Inflammatory macrophage treated with lipopolysaccharide for 4 hours (primary cell): ENCODE results near the gene TUBB2B.
"Not testable (repeated sequence)": the region's sequence is repeated elsewhere in the genome, so short reads cannot be mapped to it uniquely, and the experiment has no call there.

Experiments
- DNase-seq: peaks from one replicate; pipeline ENCODE4 v3.0.0-alpha.2; 2020

Gene TUBB2B

DNA sequence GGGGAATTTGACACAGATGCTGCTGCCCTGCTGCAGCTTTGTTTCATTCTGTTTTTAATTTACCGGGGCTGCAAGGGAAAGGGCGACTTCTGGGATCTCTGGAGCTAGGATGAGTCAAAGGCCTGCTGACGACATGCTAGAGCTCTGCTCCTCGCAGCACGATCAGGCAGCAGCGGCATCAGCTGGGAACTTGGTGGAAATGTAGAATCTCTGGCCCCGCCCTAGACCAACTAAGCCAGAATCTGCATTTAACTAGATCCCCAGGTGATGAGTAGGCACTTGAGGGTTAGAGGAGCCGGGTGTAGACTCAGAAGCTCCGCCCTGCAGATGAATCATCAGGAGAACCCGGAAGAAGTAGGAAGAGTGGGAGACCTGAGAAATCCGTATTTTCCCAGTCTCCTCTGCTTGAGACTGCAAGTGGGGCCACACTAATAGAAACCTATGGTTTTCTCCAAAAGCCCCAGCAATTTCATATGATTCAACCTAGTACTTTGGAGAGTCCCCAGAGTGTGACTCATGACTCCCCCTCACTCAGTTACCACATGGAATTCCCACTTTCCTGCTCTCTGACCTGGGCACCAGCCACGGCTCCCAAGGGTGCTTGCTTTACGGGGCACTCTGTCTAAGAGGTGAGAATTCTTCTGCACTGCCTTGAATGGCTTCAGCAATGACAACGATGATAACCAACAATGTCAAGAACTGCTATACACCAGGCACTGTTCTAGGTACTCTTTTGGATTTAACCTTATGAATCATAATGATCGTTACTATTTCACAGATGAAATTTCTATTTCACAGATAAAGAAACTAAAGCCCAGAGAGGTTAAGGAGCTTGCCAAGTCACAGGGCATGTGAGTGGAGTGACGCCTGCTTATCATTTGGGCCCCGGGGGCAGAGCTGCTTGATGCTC, 18.1 kb downstream of the TUBB2B start:
- DNase-seq, result peak; percentile 74

DNA sequence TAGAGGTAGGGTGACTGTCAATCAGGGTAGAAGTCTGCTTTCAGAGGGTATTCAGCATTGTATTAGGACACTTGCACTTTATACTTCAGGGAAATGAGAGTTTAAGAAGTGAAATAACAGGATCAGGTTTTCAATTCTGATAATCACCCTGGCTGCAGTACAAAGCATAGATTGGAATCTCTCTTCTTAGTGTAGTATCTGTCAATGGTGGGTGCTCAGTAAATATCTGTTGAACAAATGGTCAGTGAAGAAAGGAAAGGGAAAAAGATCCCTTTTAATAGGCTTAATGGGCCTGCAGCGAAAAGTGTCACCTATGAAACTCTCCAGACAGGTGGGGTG, 18.7 kb downstream of the TUBB2B start:
- DNase-seq, result no peak

GRCh38 chr6:3208098-3208774, 19.2 kb downstream of the TUBB2B start:
- no peak for DNase-seq

- no peak for DNase-seq
Observed at GRCh38 chr6:3206339-3207015, 21.0 kb downstream of the TUBB2B start.

DNA sequence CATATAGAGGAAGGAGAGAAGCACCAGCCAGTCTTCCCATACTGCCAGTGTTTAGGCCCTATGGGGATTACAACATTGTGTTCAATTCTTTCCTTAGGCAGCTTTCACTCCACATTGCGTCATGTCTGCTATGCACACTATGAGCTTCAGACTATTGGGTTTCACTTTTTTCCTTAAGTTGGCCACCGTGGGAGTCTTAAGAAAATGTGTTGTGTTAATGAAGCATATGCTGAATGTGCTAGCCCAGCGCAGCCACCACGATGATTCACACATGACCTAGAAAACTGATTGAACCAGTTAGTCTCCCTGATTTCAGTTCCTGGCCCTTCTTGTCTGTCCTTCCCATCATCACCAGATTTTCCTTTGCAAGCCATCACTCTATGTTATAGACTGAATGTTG, 21.5 kb downstream of the TUBB2B start:
- DNase-seq, result peak; percentile 95

GRCh38 chr6:3204921-3205320, 22.5 kb downstream of the TUBB2B start:
- DNase-seq, result no peak

DNA sequence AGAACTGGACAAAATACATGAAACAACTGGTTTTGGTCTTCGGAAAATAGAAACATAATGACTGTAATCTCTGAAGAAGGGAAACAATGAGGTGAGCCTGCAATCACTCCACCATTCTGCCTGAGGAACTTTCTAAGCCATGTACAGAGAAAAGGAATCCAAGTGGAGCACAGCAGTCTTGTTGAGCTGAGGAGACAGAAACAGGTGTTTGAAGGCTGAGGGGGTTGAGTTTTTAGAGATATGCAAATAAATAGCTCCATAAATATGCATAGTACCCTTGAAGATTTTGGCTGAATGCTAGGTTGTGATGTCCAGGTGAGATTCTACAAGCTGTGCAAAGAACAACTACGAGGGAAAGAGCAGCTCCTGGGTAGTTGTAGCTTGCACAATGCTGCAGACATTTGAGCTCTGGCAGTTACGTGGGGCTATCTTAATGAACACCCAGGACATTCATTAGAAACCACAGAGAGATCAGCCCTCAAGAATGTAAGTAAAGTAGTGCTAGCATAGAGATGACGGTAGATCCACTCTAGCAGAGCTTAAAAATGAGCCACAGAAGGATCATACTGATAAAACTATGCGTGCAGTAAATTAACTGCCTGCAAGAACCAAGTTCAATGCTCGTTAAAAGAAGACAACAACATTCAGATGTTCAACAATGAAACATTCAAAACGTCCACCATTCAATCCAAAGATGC, 24.3 kb downstream of the TUBB2B start:
- DNase-seq, result no peak

DNA sequence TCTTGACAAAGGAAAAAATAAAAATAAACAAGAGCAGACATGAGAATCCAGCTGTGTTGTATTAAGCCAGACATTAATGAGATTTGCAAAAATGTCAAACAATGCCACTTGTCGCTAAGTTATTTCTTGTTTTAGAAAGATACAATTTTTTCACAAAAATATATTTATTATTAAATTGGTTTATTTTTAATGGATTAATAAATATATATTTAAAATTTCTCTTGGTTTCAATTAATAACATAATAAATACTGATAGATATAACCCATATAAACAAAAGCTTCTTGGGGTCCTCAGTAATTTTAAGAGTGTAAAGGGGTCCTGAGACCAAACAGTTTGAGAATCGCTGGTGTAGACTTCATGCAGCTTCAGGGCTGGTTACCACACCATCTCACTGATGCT, 26.1 kb downstream of the TUBB2B start:
- DNase-seq, result no peak

DNA sequence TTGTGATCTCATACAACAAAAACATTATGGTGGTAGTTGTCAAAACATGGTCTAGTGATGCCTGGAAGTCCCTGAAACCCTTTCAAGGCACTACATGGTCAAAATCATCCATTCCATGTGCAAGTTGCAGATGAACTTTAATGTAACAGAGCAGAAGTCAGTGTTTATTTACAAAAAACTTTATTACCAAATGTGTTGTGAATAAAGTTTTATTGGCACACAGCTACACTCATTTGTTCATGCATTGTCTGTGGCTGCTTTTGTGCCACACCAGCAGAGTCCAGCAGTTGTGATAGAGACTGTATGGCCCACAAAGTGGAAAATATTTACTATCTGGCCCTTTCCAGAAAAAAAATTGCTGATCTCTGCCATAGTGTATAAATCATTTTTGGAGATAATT, 26.8 kb downstream of the TUBB2B start:
- DNase-seq, result no peak

- no peak for DNase-seq
Observed at GRCh38 chr6:3199382-3199781, 28.1 kb downstream of the TUBB2B start.

GRCh38 chr6:3197734-3198133, 29.7 kb downstream of the TUBB2B start:
- not testable (repeated sequence) for DNase-seq

DNA sequence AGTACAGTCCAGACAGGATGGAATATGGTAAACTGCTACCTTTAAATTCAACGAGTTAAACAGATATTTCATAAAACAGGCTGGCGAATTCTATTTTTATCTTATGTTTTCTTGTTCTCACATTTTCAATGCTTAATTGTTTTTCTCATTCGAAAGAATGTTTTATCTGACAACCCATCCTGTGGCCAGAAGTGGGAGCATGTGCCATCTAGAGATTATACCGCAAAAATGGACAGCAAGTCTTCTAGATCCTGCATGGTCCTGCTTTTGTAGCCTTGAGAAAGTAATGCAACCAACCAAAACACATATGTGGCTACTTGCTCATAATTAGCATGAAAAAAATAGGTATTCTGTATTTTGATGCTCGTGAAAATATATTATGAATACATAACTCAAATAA, 30.7 kb downstream of the TUBB2B start:
- no peak for DNase-seq

- no peak for DNase-seq
Observed at GRCh38 chr6:3195695-3196497, 31.6 kb downstream of the TUBB2B start.

DNA sequence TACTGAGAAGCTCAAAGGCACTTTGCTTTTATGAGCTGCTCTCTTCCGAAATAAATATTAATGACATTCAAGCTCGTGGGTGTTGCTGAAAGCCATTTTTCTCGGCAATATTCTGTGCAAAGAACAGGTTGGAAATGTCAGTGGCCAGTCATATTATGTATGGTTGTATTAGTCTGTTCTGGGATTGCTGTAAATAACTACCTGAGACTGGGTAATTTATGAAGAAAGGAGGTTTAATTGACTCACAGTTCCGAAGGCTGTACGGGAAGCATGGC, 32.1 kb downstream of the TUBB2B start:
- DNase-seq, result no peak

- DNase-seq, result no peak
Observed at GRCh38 chr6:3194535-3195419, 32.7 kb downstream of the TUBB2B start.

DNA sequence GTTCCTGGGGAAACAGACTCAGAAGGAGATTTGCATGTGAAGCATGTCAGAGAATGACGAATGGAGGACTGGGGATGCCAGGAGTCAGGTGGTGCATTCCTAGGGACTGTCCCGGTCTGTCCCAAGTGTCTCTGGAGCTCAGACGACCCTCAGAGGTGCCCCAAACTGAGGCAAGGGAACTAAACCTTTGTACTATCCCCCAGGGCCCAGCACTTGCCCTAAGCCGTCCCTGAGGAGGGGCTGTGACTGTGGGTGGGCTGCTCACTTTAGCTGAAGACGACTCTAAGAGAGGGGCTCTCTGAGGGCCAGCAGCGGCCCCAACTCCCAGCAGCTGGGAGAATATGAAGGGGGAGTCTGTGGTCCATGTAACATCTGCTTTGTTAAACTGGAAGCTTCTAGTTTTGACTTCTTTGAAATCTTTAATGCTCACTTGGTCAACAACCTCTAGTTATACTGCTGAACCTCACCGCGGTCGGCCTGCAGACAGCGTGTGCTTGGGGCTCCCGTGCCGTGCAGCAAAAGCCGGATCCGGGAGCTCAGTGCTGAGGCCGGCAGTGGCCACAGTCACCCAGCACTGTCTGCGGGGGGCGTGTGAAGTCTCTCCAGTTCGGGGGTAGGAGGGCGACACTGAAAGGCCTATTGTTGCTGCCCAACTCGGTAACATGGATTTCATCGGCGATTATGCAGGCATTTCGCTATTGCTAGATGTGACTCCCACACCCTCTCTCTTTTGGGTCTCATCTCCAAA, 34.2 kb downstream of the TUBB2B start:
- no peak for DNase-seq

- no peak for DNase-seq
Observed at GRCh38 chr6:3190779-3191178, 36.7 kb downstream of the TUBB2B start.

GRCh38 chr6:3190056-3190455, 37.4 kb downstream of the TUBB2B start:
- DNase-seq, result no peak

DNA sequence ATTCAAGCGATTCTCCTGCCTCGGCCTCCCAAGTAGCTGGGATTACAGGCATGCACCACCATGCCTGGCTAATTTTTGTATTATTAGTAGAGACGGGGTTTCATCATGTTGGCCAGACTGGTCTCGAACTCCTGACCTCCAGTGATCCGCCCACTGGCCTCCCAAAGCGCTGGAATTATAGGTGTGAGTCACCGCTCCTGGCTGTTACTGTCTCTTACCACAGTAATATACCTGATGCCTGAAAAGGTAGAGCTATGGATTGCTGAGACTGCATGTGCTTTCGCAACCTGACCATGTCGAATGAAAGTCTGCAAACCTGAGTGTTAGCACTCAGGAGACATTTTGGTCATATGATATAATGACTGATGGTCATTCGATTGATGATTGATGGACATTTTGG, 38.3 kb downstream of the TUBB2B start:
- DNase-seq, result not testable (repeated sequence)

DNA sequence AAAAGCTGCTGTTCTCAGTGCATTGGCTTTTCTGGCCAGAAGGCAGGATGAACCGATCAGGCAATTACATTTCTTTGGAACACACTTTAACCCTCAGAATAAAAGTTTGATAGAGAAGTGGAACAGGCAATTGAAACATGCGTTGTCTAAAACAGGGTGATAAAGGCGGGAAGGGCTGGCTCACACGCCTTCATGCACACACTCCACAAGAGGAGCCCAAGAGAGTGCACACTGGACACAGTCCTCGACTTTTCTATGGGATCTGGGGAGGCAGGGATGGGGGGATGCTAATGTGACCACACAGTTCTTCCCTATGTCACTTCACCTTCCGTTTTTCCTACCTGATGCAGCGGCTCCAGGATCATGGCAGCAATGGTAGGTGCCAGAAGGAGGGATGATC, 39.2 kb downstream of the TUBB2B start:
- DNase-seq, result no peak

DNA sequence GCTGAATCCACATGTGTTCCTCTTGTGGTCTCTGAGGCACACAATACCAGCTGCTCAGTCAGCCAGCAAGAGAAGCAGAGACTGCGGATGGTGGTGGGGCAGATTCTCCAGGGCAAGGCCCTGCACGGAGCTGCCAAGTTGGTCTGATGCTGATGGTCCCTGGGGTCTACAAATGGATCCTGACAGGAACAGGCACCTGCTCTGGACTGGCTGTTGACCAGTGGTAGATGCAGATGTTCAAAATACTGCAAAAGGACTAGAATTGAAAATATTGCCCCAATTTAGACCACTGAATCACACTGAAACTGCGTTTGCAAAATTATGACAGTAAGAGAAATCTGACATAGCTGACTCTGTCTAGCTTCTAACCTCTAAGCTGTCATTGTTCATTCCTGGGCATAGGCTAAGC, 40.5 kb downstream of the TUBB2B start:
- DNase-seq, result no peak
